Natural killer cell (primary cell): ENCODE data around the gene RNASET2. TPM values are rescaled to one million over a fixed set of nuclear protein-coding genes. Genes with fewer than 3 reads are reported as not detected.

Experiments
- ATAC-seq, 3 donors: fragments of 150-1000 bp in 2 of 3; fragments of 200-7000 bp in 1 of 3; cut with Tn5 transposase; 1 replicate in 1 of 3; 2 replicates in 2 of 3; pipeline ENCODE4 v1.10.0; 2021; ENCODE audit warnings: mild to moderate bottlenecking in 2 of 3, moderate library complexity in 2 of 3
- DNase-seq, 2 donors: peaks; one replicate each; pipeline versions ENCODE4 v3.0.0 to v3.0.0-alpha.2; 2013 to 2021; ENCODE audit warnings: mixed read lengths in 1 of 2
- H3K27ac ChIP-seq: one replicate; pipeline ENCODE4 v1.5.1; 2013; ENCODE audit warnings: mild to moderate bottlenecking, low read length
- H3K27me3 ChIP-seq: one replicate; pipeline ENCODE4 v1.6.1; 2013; ENCODE audit warnings: low read length; ENCODE audit not compliant: control insufficient read depth, insufficient read depth
- H3K36me3 ChIP-seq: one replicate; pipeline ENCODE4 v1.6.1; 2013; ENCODE audit warnings: low read length; ENCODE audit not compliant: control insufficient read depth, insufficient read depth
- H3K4me1 ChIP-seq: one replicate; pipeline ENCODE4 v1.6.1; 2013; ENCODE audit warnings: low read length; ENCODE audit not compliant: control insufficient read depth, insufficient read depth
- H3K4me3 ChIP-seq: one replicate; pipeline ENCODE4 v1.5.1; 2013; ENCODE audit warnings: low read length
- H3K9me3 ChIP-seq: one replicate; pipeline ENCODE4 v1.6.1; 2013; ENCODE audit warnings: low read length; ENCODE audit not compliant: control insufficient read depth, insufficient read depth
- H3K27ac Mint-ChIP-seq, 2 donors: one replicate each; pipeline ENCODE4 v1.8.0; 2022; ENCODE audit warnings: mild to moderate bottlenecking in 2 of 2, mixed read lengths in 2 of 2, moderate library complexity in 1 of 2
- H3K27me3 Mint-ChIP-seq, 2 donors: one replicate each; pipeline ENCODE4 v1.8.0; 2022; ENCODE audit warnings: low read depth in 2 of 2, mixed read lengths in 2 of 2
- H3K36me3 Mint-ChIP-seq: one replicate; pipeline ENCODE4 v1.8.0; 2022; ENCODE audit warnings: mixed read lengths
- H3K4me1 Mint-ChIP-seq, 2 donors: one replicate each; pipeline ENCODE4 v1.8.0; 2022; ENCODE audit warnings: mixed read lengths in 2 of 2
- H3K4me3 Mint-ChIP-seq: one replicate; pipeline ENCODE4 v1.8.0; 2022; ENCODE audit warnings: mild to moderate bottlenecking, moderate library complexity, mixed read lengths
- H3K9me3 Mint-ChIP-seq, 2 donors: one replicate each; pipeline ENCODE4 v1.8.0; 2022; ENCODE audit warnings: mixed read lengths in 2 of 2
- WGBS: methylation state at CpG from one replicate; pipeline ENCODE4 v1.1.7; 2013; ENCODE audit warnings: missing lambda C conversion rate; ENCODE audit not compliant: insufficient coverage; 5-methylcytosine and 5-hydroxymethylcytosine counted together
- intact Hi-C: fragments of 100-400 bp; cut with micrococcal nuclease; formaldehyde crosslinking; loops from one replicate; pipeline ENCODE4 v1.14.2; 2022
- total RNA-seq, 4 donors: library from RNA; stranded (reverse); fragments of 120-200 nt in 1 of 4; gene quantifications; one replicate each; pipeline versions ENCODE4 v1.2.3 to v1.2.4, GENCODE V29; 2013 to 2022
- TF ChIP-seq, protein P1 (sequence below): fragments of 200-600 bp; IDR thresholded peaks from one replicate; pipeline ENCODE4 v1.8.0; 2022; ENCODE audit warnings: antibody characterized with exemption

Gene RNASET2
- total RNA-seq, 3 donors from 2014 or later (not counting 1 experiment from before 2014, with no cell fraction given), result 65.1 to 106 (median 84.5) TPM

DNA sequence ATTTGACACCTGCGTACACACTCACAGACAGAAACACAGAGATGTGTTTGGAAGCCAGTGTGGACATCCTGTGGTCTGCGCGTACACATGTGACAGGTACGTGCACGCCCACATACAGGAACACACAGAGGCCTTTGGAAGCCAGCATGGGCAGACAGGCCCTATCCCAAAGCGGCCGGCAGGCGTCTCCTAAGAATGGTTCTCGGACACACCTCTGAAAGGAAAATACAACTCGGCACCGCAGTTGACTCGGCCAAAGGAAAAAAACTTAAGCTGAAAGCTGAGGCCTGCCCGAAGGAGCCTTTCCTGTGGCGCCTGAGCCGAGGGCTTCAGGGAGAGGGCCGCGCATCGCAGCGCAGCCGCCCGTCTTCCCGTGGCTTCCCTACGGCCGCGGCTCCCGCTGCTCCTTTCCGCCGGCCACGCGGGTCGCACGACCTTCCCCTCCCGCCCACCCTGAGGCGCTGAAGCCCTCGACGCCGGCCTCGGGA lies 41.5 kb upstream of the RNASET2 start:
- no peaks in the 10 kb centered on the region for H3K9me3 ChIP-seq
- H3K36me3 ChIP-seq, result no peaks in the 10 kb centered on the region
- ATAC-seq (no peak), DNase-seq (peak; percentile 26 to 63)
- H3K9me3 Mint-ChIP-seq, result no peaks in the 10 kb centered on the region
- H3K4me3 ChIP-seq, result peak overlapping the region; percentile 98
- H3K27me3 Mint-ChIP-seq, result no peaks in the 10 kb centered on the region
- intact Hi-C loops, result no loop called here
- TF ChIP-seq, protein P1, sequence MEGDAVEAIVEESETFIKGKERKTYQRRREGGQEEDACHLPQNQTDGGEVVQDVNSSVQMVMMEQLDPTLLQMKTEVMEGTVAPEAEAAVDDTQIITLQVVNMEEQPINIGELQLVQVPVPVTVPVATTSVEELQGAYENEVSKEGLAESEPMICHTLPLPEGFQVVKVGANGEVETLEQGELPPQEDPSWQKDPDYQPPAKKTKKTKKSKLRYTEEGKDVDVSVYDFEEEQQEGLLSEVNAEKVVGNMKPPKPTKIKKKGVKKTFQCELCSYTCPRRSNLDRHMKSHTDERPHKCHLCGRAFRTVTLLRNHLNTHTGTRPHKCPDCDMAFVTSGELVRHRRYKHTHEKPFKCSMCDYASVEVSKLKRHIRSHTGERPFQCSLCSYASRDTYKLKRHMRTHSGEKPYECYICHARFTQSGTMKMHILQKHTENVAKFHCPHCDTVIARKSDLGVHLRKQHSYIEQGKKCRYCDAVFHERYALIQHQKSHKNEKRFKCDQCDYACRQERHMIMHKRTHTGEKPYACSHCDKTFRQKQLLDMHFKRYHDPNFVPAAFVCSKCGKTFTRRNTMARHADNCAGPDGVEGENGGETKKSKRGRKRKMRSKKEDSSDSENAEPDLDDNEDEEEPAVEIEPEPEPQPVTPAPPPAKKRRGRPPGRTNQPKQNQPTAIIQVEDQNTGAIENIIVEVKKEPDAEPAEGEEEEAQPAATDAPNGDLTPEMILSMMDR, result no peak
- WGBS, result 2% methylated on average over 37 of the region's 38 CpGs
- H3K4me1 ChIP-seq, result peaks cover 9% of the 10 kb centered on the region
- no peak overlapping the region for H3K27ac Mint-ChIP-seq
- no peaks in the 10 kb centered on the region for H3K27me3 ChIP-seq
- H3K27ac ChIP-seq, result no peak overlapping the region
- no peaks in the 10 kb centered on the region for H3K36me3 Mint-ChIP-seq
- peaks cover 28% of the 10 kb centered on the region in 2 donors for H3K4me1 Mint-ChIP-seq
- H3K4me3 Mint-ChIP-seq, result peak overlapping the region; percentile 75

DNA sequence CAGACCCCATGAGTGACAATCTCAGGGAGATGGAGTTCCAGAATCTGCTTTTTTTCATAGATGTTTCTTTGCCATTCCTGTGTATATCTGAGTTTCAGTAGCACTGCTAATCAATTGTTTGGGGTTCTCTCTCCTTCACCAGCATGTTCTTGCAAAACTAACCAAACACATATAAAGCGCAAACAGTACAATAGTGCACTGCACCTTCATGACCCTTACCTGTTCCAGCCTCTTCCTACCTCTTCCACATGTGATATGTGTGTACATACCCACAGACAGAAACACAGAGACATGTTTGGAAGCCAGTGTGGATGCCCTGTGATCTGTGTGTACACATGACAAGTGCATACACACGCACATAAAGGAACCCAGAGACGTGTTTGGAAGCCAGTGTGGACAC lies 41.0 kb upstream of the RNASET2 start:
- Mint-ChIP-seq H3K27ac (no peak overlapping the region), H3K27me3 (no peaks in the 10 kb centered on the region), H3K36me3 (no peaks in the 10 kb centered on the region), H3K9me3 (no peaks in the 10 kb centered on the region), H3K4me3 (peak overlapping the region; percentile 75), H3K4me1 (peaks cover 28% of the 10 kb centered on the region in 2 donors)
- whole genome bisulfite sequencing, result 76% methylated on average over 3 of the region's 3 CpGs
- intact Hi-C loops, result no loop called here
- Histone ChIP-seq H3K9me3 (no peaks in the 10 kb centered on the region), H3K27ac (no peak overlapping the region), H3K4me1 (peaks cover 9% of the 10 kb centered on the region), H3K27me3 (no peaks in the 10 kb centered on the region), H3K4me3 (peak overlapping the region; percentile 98), H3K36me3 (no peaks in the 10 kb centered on the region)
- DNase-seq (no peak), ATAC-seq (no peak)
- TF ChIP-seq, protein P1, result no peak

DNA sequence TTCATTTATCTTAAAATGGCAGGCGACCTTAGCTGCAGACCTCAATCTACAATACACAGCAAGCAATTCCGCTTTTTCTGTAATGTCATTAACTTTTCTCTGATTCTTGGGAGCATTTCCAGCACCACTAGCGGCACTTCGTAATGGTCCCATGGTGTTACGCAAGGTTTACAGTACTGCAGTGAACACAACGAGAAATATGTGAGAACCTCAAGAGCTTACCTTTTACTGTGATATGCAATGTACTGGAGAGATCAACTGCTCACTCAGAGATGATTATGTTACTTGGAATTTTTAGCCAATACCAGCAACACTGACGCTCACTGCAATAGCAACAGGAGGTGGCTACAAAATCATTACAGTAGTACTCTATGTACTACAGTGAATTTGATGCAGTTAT lies 40.1 kb upstream of the RNASET2 start:
- Mint-ChIP-seq H3K9me3 (no peaks in the 10 kb centered on the region), H3K27ac (no peak overlapping the region), H3K4me3 (no peak overlapping the region), H3K4me1 (peaks cover 23% of the 10 kb centered on the region in 2 donors), H3K36me3 (no peaks in the 10 kb centered on the region), H3K27me3 (no peaks in the 10 kb centered on the region)
- TF ChIP-seq, protein P1, result no peak
- Histone ChIP-seq H3K4me1 (peaks cover 9% of the 10 kb centered on the region), H3K27ac (no peak overlapping the region), H3K9me3 (no peaks in the 10 kb centered on the region), H3K27me3 (no peaks in the 10 kb centered on the region), H3K36me3 (no peaks in the 10 kb centered on the region), H3K4me3 (no peak overlapping the region)
- intact Hi-C loops, result no loop called here
- no peak for DNase-seq
- 94% methylated on average over 6 of the region's 7 CpGs for WGBS
- ATAC-seq, result no peak

DNA sequence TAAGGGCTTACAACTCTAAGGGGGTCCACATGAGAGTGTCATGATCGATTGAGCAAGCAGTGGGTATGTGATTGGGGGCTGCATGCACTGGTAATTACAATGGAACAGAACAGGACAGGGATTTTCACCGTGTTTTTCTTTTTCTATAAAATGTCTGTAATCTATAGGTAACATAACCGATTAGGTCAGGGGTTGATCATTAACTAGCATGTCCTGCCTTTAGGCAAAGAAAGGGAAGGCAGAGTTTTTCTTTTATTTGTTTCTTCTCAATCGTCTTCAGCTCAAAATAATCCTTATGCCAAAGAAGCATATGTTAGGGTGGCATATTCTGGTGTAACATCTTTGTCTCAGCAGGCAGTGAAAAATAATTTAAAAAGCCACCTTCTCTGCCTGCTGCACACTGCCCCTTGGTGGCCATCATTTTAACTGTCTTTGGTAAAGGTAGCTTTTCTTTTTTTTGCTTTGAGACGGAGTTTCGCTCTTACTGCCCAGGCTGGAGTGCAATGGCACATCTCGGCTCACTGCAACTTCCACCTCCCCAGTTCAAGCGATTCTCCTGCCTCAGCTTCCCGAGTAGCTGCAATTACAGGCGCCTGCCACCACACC lies 33.2 kb upstream of the RNASET2 start:
- Mint-ChIP-seq H3K4me3 (no peak overlapping the region), H3K27ac (no peak overlapping the region)

More for the DNA sequence above, 33.2 kb upstream of the RNASET2 start:
- H3K27ac ChIP-seq, result no peak overlapping the region
- H3K9me3 ChIP-seq, result no peaks in the 10 kb centered on the region
- TF ChIP-seq, protein P1, result peak; percentile 63
- Mint-ChIP-seq H3K9me3 (no peaks in the 10 kb centered on the region), H3K4me1 (peaks cover 9 to 32% of the 10 kb centered on the region in 2 donors), H3K36me3 (no peaks in the 10 kb centered on the region), H3K27me3 (no peaks in the 10 kb centered on the region)
- 67% methylated on average over 10 of the region's 10 CpGs for WGBS
- H3K4me1 ChIP-seq, result no peaks in the 10 kb centered on the region
- peak in 1 of 2 donors; percentile 78 for DNase-seq
- H3K27me3 ChIP-seq, result no peaks in the 10 kb centered on the region
- ATAC-seq, result peak; percentile 76 to 81 (median 79)
- no peak overlapping the region for H3K4me3 ChIP-seq
- intact Hi-C loops, result loop anchor here (1.0 kb wide), 1 partner anchor 214 kb away; no protein-coding TSS in a partner anchor
- H3K36me3 ChIP-seq, result no peaks in the 10 kb centered on the region
